Endothelial cell of umbilical vein (primary cell): ENCODE results near the gene FLVCR2.

Experiments
- EZH2 ChIP-seq: IDR thresholded peaks from 2 replicates; pipeline ENCODE4 v1.6.1; 2012; ENCODE audit warnings: borderline replicate concordance, low read depth, mild to moderate bottlenecking, moderate library complexity, low read length, inconsistent platforms; ENCODE audit not compliant: severe bottlenecking
- JUN ChIP-seq: IDR thresholded peaks from 2 replicates; pipeline ENCODE4 v1.6.1; 2011; ENCODE audit warnings: borderline replicate concordance, low read depth; ENCODE audit not compliant: insufficient read length, insufficient read depth
- MYC ChIP-seq: IDR thresholded peaks from one replicate; pipeline ENCODE4 v1.6.1; 2011; ENCODE audit warnings: mild to moderate bottlenecking, low read depth, low read length
- POLR2AphosphoS5 ChIP-seq: IDR thresholded peaks from 2 replicates; pipeline ENCODE4 v1.6.1; 2012; ENCODE audit warnings: low read depth, mild to moderate bottlenecking, control low read depth, low read length, moderate library complexity; ENCODE audit not compliant: insufficient read depth

- TF ChIP-seq JUN: no peak
- TF ChIP-seq POLR2AphosphoS5: no peak
- TF ChIP-seq MYC: no peak
- no peak for TF ChIP-seq EZH2
Observed at GRCh38 chr14:75685910-75686309, 107.5 kb downstream of the FLVCR2 start.
